ENCODE data around the gene EPB41L5. TPM values are rescaled to one million over a fixed set of nuclear protein-coding genes. Genes with fewer than 3 reads are reported as not detected.
"Not testable (repeated sequence)": the region's sequence is repeated elsewhere in the genome, so short reads cannot be mapped to it uniquely, and the experiment has no call there.

The EPB41L5 gene
- total RNA-seq, 1 donor = 16.8 TPM

GRCh38 chr2:120123090-120123489, 110.2 kb downstream of the EPB41L5 start:
- TF ChIP-seq CTCF (IDR thresholded peaks at IDR 0.05; ENCODE audit: insufficient read depth, low read length) = no peak
- H3K4me3 ChIP-seq (ENCODE audit: low read depth, low read length) = no peak overlapping the region
- no peak for DNase-seq (ENCODE audit: low read depth)

- no peak for TF ChIP-seq CTCF (IDR thresholded peaks at IDR 0.05; ENCODE audit: insufficient read depth, low read length)
- H3K4me3 ChIP-seq (ENCODE audit: low read depth, low read length) = no peak overlapping the region
- no peak for DNase-seq (ENCODE audit: low read depth)
These were observed 112.3 kb downstream of the EPB41L5 start for GRCh38 chr2:120125195-120125594.

- DNase-seq (ENCODE audit: low read depth) = no peak
- no peak for TF ChIP-seq CTCF (IDR thresholded peaks at IDR 0.05; ENCODE audit: insufficient read depth, low read length)
- H3K4me3 ChIP-seq (ENCODE audit: low read depth, low read length) = no peak overlapping the region
These were observed 115.3 kb downstream of the EPB41L5 start for GRCh38 chr2:120128216-120128615.

GRCh38 chr2:120132190-120132589, 119.3 kb downstream of the EPB41L5 start:
- no peak overlapping the region for H3K4me3 ChIP-seq (ENCODE audit: low read depth, low read length)
- DNase-seq (ENCODE audit: low read depth) = peak; percentile 71
- no peak for TF ChIP-seq CTCF (IDR thresholded peaks at IDR 0.05; ENCODE audit: insufficient read depth, low read length)

GRCh38 chr2:120132691-120133090, 119.8 kb downstream of the EPB41L5 start:
- no peak overlapping the region for H3K4me3 ChIP-seq (ENCODE audit: low read depth, low read length)
- no peak for TF ChIP-seq CTCF (IDR thresholded peaks at IDR 0.05; ENCODE audit: insufficient read depth, low read length)
- DNase-seq (ENCODE audit: low read depth) = no peak

GRCh38 chr2:120133572-120134244, 120.8 kb downstream of the EPB41L5 start:
- TF ChIP-seq CTCF (IDR thresholded peaks at IDR 0.05; ENCODE audit: insufficient read depth, low read length) = no peak
- peak; percentile 13 for DNase-seq (ENCODE audit: low read depth)
- no peak overlapping the region for H3K4me3 ChIP-seq (ENCODE audit: low read depth, low read length)

GRCh38 chr2:120134263-120134662, 121.4 kb downstream of the EPB41L5 start:
- TF ChIP-seq CTCF (IDR thresholded peaks at IDR 0.05; ENCODE audit: insufficient read depth, low read length) = no peak
- peak; percentile 92 for DNase-seq (ENCODE audit: low read depth)
- no peak overlapping the region for H3K4me3 ChIP-seq (ENCODE audit: low read depth, low read length)

GRCh38 chr2:120135013-120135412, 122.1 kb downstream of the EPB41L5 start:
- H3K4me3 ChIP-seq (ENCODE audit: low read depth, low read length); DNase-seq (ENCODE audit: low read depth): not testable (repeated sequence)
